ENCODE data around the gene GUCY2C.

Gene GUCY2C

DNA sequence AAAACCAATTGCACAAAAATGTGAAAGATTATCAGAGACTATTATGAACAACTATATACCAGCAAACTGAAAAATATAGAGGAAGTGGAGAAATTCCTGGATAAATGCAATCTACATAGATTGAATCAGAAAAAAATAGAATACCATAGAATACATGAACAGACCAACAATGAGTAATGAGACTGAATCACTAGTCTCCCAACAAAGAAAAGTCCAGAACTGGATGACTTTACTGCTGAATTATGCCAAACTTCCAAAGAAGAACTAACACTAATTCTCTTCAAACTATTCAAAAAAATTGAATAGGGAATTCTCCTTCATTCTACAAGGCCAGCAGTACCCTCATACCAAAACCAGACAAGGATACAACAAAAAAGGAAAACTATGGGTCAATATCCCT lies 60.6 kb downstream of the GUCY2C start:
- TF ChIP-seq, protein P1, sequence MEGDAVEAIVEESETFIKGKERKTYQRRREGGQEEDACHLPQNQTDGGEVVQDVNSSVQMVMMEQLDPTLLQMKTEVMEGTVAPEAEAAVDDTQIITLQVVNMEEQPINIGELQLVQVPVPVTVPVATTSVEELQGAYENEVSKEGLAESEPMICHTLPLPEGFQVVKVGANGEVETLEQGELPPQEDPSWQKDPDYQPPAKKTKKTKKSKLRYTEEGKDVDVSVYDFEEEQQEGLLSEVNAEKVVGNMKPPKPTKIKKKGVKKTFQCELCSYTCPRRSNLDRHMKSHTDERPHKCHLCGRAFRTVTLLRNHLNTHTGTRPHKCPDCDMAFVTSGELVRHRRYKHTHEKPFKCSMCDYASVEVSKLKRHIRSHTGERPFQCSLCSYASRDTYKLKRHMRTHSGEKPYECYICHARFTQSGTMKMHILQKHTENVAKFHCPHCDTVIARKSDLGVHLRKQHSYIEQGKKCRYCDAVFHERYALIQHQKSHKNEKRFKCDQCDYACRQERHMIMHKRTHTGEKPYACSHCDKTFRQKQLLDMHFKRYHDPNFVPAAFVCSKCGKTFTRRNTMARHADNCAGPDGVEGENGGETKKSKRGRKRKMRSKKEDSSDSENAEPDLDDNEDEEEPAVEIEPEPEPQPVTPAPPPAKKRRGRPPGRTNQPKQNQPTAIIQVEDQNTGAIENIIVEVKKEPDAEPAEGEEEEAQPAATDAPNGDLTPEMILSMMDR (IDR thresholded peaks at IDR 0.05; ENCODE audit: insufficient read depth, low read depth, low read length, missing control alignments): no peak
- H3K4me3 ChIP-seq (ENCODE audit: low read depth, low read length): no peak overlapping the region
- DNase-seq (ENCODE audit: low read depth): no peak

- TF ChIP-seq, protein P1 (IDR thresholded peaks at IDR 0.05; ENCODE audit: insufficient read depth, low read depth, low read length, missing control alignments): no peak
- no peak for DNase-seq (ENCODE audit: low read depth)
- no peak overlapping the region for H3K4me3 ChIP-seq (ENCODE audit: low read depth, low read length)
Measured at GRCh38 chr12:14630793-14631192, 65.6 kb downstream of the GUCY2C start.

GRCh38 chr12:14629832-14630710 lies 66.3 kb downstream of the GUCY2C start:
- peak; percentile 75 for DNase-seq (ENCODE audit: low read depth)
- TF ChIP-seq, protein P1 (IDR thresholded peaks at IDR 0.05; ENCODE audit: insufficient read depth, low read depth, low read length, missing control alignments): peak; percentile 100

DNA sequence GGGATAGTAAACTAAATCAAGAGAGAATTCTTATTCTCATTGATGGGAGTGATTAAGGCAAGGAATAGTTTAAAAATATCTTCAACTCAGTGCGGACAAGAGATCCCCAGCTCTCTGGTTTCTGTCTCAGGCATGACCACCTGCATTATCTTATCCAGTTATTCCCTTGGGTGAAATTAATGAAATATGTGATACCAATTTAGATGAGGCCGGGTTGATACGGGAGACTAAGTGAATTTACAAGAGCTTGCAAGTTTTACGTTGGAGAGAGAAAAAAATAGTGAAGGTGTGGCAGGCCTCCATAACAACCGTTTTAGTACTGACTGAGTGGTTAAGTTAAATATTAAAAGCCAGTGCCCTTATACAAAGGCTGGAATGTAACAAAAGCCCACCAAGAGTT lies 67.6 kb downstream of the GUCY2C start:
- DNase-seq (ENCODE audit: low read depth): no peak

More at GRCh38 chr12:14629832-14630710, 66.3 kb downstream of the GUCY2C start:
- H3K4me3 ChIP-seq (ENCODE audit: low read depth, low read length): no peak overlapping the region

DNA sequence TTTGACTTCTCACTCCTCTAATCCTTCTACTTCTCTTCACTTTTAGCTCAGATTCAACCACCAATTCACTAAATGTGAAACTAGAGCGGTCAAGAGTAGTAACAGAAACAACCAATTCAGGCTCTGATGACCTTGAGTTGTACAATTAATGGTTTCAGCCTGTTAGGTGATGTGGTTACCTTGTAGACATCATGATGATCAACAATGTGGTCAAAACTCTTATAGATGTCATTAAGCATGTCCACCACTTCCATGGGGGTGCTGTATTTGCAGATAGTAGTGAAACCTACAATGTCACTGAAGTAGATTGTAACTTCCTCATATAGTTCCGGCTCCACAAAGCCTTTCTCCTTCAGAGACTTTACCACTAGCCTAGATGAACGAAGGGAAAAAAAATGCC lies 74.6 kb downstream of the GUCY2C start:
- DNase-seq (ENCODE audit: low read depth): peak; percentile 82
- TF ChIP-seq, protein P1 (IDR thresholded peaks at IDR 0.05; ENCODE audit: insufficient read depth, low read depth, low read length, missing control alignments): no peak
- H3K4me3 ChIP-seq (ENCODE audit: low read depth, low read length): no peak overlapping the region

More for the DNA sequence above, 67.6 kb downstream of the GUCY2C start:
- TF ChIP-seq, protein P1 (IDR thresholded peaks at IDR 0.05; ENCODE audit: insufficient read depth, low read depth, low read length, missing control alignments): no peak
- no peak overlapping the region for H3K4me3 ChIP-seq (ENCODE audit: low read depth, low read length)

DNA sequence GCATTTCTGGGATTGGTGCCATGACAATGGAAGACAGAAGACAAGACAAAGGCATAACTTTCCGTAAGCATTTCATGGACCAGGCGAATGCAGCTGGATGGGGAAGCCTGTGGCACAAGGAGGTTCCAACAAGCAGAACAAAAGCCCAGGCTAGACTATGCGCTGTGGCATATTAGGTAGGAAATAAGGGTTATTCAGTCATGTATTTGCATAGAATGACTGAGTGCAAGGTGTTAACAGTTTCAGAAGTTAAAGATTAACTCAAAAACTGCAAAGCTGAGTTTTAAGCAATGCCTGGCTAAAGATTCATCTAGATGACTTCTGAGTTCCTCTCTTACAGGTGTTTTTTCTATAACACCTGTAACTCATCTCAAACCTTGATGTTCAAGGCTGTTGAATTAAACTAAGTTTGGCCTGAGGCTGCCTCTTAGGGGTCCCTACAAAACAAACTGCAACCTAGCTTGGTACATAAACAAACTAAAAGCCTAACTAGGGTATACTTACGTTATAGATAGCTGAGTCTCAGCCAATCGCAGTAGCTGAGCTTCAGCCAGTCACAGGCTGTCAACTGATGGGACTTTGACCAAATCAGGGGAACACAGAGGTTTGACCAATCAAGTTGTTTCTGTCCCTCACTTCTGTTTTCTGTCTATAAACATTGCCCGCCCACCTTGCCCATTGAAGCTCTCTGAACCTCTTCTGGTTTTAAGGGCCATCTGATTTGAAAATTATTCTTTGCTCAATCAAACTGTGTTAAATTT lies 76.5 kb downstream of the GUCY2C start:
- TF ChIP-seq, protein P1 (IDR thresholded peaks at IDR 0.05; ENCODE audit: insufficient read depth, low read depth, low read length, missing control alignments): no peak
- DNase-seq (ENCODE audit: low read depth): no peak
- H3K4me3 ChIP-seq (ENCODE audit: low read depth, low read length): no peak overlapping the region
